Panc1 (cell line): ENCODE measurements around the gene PCDHGB7. TPM values are rescaled to one million over a fixed set of nuclear protein-coding genes. Genes with fewer than 3 reads are reported as not detected.
"Not testable (repeated sequence)": the region's sequence is repeated elsewhere in the genome, so short reads cannot be mapped to it uniquely, and the experiment has no call there.

Experiments
- ATAC-seq: fragments of 200-7000 bp; cut with Tn5 transposase; 2 replicates; pipeline ENCODE4 v1.9.1; 2020; ENCODE audit warnings: mild to moderate bottlenecking, moderate library complexity
- BruUV-seq: library from RNA; stranded (reverse); fragments of 400-500 nt; replicated peaks from 2 replicates; lab custom pipeline; 2021; lab: Mats Ljungman, UMichigan
- CTCF ChIA-PET: fragments of 300-600 bp; sonication (Branson Sonifier 250); formaldehyde crosslinking; loops from one replicate; lab custom pipeline; 2022; ENCODE audit warnings: antibody characterized with exemption; lab: Charles Lee
- POLR2A ChIA-PET: fragments of 300-600 bp; sonication (Branson Sonifier 250); formaldehyde crosslinking; loops from one replicate; lab custom pipeline; 2022; ENCODE audit warnings: antibody characterized with exemption; lab: Charles Lee
- DNase-seq: peaks from one replicate; pipeline ENCODE4 v3.0.0-alpha.2; 2010; ENCODE audit warnings: low read depth, low spot score
- H3K27ac ChIP-seq: 2 replicates; pipeline ENCODE4 v1.5.1; 2011; ENCODE audit warnings: mild to moderate bottlenecking, low read length, inconsistent platforms
- H3K27me3 ChIP-seq: fragments of 200-500 bp; sonication (Bioruptor generic); 2 replicates; pipeline ENCODE4 v1.6.0; 2014; ENCODE audit warnings: low read length, inconsistent platforms; ENCODE audit not compliant: control insufficient read depth, insufficient read depth
- H3K36me3 ChIP-seq: fragments of 200-500 bp; sonication (Bioruptor generic); 2 replicates; pipeline ENCODE4 v1.5.1; 2014; ENCODE audit warnings: inconsistent platforms, mild to moderate bottlenecking, low read length, moderate library complexity; ENCODE audit not compliant: control insufficient read depth, insufficient read depth
- H3K4me1 ChIP-seq: 2 replicates; pipeline ENCODE4 v1.5.1; 2011; ENCODE audit warnings: inconsistent platforms, mild to moderate bottlenecking, low read length, moderate library complexity; ENCODE audit not compliant: control insufficient read depth, insufficient read depth
- H3K4me3 ChIP-seq, 2 experiments: 2 replicates each; pipeline ENCODE4 v1.5.1; 2011 to 2012; ENCODE audit warnings: low read depth in 2 of 2, low read length in 2 of 2, mild to moderate bottlenecking in 2 of 2, inconsistent platforms in 1 of 2, moderate library complexity in 1 of 2
- H3K9me3 ChIP-seq: fragments of 200-500 bp; sonication (Bioruptor generic); 2 replicates; pipeline ENCODE4 v1.5.1; 2014; ENCODE audit warnings: low read depth, mild to moderate bottlenecking, inconsistent platforms, low read length, moderate library complexity; ENCODE audit not compliant: control insufficient read depth, insufficient read depth
- CTCF ChIP-seq: fragments of 450-650 bp; IDR thresholded peaks from 2 replicates; pipeline ENCODE4 v1.5.1; 2017; ENCODE audit warnings: mild to moderate bottlenecking
- POLR2AphosphoS5 ChIP-seq: IDR thresholded peaks from 2 replicates; pipeline ENCODE4 v1.6.1; 2012; ENCODE audit warnings: mild to moderate bottlenecking, low read depth, low read length, moderate library complexity
- REST ChIP-seq, 2 experiments: IDR thresholded peaks; 2 replicates each; pipeline ENCODE4 v1.6.1; 2011 to 2012; ENCODE audit warnings: low read depth in 2 of 2, control low read depth in 1 of 2, low read length in 1 of 2, mild to moderate bottlenecking in 1 of 2, moderate library complexity in 1 of 2; ENCODE audit not compliant: insufficient read depth in 1 of 2
- SIN3A ChIP-seq: IDR thresholded peaks from 2 replicates; pipeline ENCODE4 v1.6.1; 2012; ENCODE audit warnings: low read depth, mild to moderate bottlenecking, low read length, moderate library complexity, borderline replicate concordance; ENCODE audit not compliant: insufficient read depth
- TCF7L2 ChIP-seq: IDR thresholded peaks from 2 replicates; pipeline ENCODE4 v1.6.1; 2011; ENCODE audit warnings: mild to moderate bottlenecking, low read depth, low read length, inconsistent platforms
- in situ Hi-C: cut with HindIII; loops from 2 replicates; pipeline ENCODE4 v1.10.0; 2016; ENCODE audit warnings: low sequenced_read_pairs, low pct_unique_long_range_greater_than_20kb
- intact Hi-C: fragments of 100-400 bp; cut with micrococcal nuclease; formaldehyde crosslinking; loops from one replicate; pipeline ENCODE4 v1.10.0; 2022; ENCODE audit not compliant: unreplicated experiment
- total RNA-seq: library from RNA; stranded (reverse); gene quantifications from one replicate; pipeline ENCODE4 v1.2.1, GENCODE V29; 2021; ENCODE audit not compliant: unreplicated experiment

The PCDHGB7 gene
- total RNA-seq, 1 experiment from 2014 or later = 6.7 TPM

- POLR2A ChIA-PET, H3K4me1 ChIP-seq, H3K36me3 ChIP-seq, BruUV-seq, intact Hi-C loops, H3K9me3 ChIP-seq, H3K27ac ChIP-seq, H3K27me3 ChIP-seq, in situ Hi-C loops, DNase-seq, H3K4me3 ChIP-seq, ATAC-seq: not testable (repeated sequence)
- CTCF ChIA-PET = interaction anchor here (0.7 kb wide), 1 partner anchor 508 kb away, joined by 3 read pairs; no protein-coding TSS in a partner anchor
Measured at GRCh38 chr5:141432726-141433125, 15.2 kb downstream of the PCDHGB7 start.

GRCh38 chr5:141434006-141434405 lies 16.5 kb downstream of the PCDHGB7 start:
- in situ Hi-C loops (no loop called here), intact Hi-C loops (no loop called here)
- no TSS peak for BruUV-seq
- ATAC-seq (no peak), DNase-seq (no peak)
- Histone ChIP-seq H3K4me3 (no peak overlapping the region), H3K4me1 (no peaks in the 10 kb centered on the region), H3K27me3 (no peaks in the 10 kb centered on the region), H3K36me3 (no peaks in the 10 kb centered on the region), H3K27ac (no peak overlapping the region), H3K9me3 (no peaks in the 10 kb centered on the region; the same call in 1 of the 2 replicates)
- ChIA-PET CTCF (no interaction called here), POLR2A (no interaction called here)
- TF ChIP-seq POLR2AphosphoS5 (no peak), REST (IDR thresholded peaks at IDR 0.05; ENCODE audit: insufficient read depth in 1 of 2, low read depth in 2 of 2, low read length in 1 of 2) (no peak), TCF7L2 (no peak), CTCF (no peak), SIN3A (no peak)

GRCh38 chr5:141437221-141437620 lies 19.7 kb downstream of the PCDHGB7 start:
- Histone ChIP-seq H3K36me3 (no peaks in the 10 kb centered on the region), H3K9me3 (no peaks in the 10 kb centered on the region; the same call in 1 of the 2 replicates), H3K4me1 (no peaks in the 10 kb centered on the region), H3K4me3 (no peak overlapping the region), H3K27me3 (no peaks in the 10 kb centered on the region), H3K27ac (no peak overlapping the region)
- in situ Hi-C loops (no loop called here), intact Hi-C loops (no loop called here)
- TF ChIP-seq POLR2AphosphoS5 (no peak), REST (IDR thresholded peaks at IDR 0.05; ENCODE audit: insufficient read depth in 1 of 2, low read depth in 2 of 2, low read length in 1 of 2) (no peak)
- no TSS peak for BruUV-seq
- DNase-seq = no peak
- no peak for ATAC-seq
- ChIA-PET POLR2A (no interaction called here), CTCF (interaction anchor here (0.6 kb wide), 1 partner anchor 101 kb away, joined by 3 read pairs; no protein-coding TSS in a partner anchor)
